Measurements from ENCODE around the gene EML2. TPM values are rescaled to one million over a fixed set of nuclear protein-coding genes. Genes with fewer than 3 reads are reported as not detected.
A peak's percentile ranks its signal among the peaks of the same experiment; 100 is the strongest.

Gene EML2
- total RNA-seq, 1 donor from 2014 or later: 39.1 TPM

DNA sequence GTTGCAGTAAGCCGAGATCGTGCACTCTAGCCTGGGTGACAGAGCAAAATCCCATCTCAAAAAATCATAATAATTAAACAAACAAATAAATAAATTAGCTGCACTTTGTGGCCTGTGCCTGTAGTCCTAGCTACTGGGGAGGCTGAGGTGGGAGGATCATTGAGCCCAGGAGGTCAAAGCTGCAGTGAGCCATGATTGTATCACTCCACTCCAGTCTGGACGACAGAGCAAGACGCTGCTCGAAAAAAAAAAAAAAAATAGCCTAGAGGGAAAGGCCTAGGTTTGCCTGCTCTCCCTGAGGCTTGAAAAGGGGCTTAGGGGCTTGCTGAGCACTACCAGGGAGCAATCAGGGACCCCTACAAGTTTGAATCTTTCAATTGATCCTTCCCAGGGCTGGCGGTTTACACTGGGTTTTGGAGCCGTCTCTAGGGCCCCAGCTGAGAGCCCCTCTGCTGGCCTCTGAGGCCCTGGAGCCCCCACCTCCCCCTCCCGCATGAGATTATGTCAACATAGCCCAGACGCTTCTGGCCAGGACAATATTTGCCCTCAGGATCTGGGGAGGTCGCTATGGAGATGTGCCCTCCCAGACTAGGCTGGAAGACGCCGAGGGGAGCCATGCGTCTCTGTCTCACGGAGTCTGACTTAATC lies 18.4 kb upstream of the EML2 start:
- ATAC-seq (no peak), DNase-seq (ENCODE audit: missing footprints) (peak; percentile 23)
- intact Hi-C loops (cut with DNase I): no loop called here

- intact Hi-C loops (cut with DNase I): no loop called here
- ATAC-seq (no peak), DNase-seq (ENCODE audit: missing footprints) (peak; percentile 13)
These were observed 15.9 kb upstream of the EML2 start for GRCh38 chr19:45655073-45655472.

GRCh38 chr19:45653634-45654033 lies 14.4 kb upstream of the EML2 start:
- ATAC-seq (no peak), DNase-seq (ENCODE audit: missing footprints) (no peak)
- intact Hi-C loops (cut with DNase I): no loop called here

DNA sequence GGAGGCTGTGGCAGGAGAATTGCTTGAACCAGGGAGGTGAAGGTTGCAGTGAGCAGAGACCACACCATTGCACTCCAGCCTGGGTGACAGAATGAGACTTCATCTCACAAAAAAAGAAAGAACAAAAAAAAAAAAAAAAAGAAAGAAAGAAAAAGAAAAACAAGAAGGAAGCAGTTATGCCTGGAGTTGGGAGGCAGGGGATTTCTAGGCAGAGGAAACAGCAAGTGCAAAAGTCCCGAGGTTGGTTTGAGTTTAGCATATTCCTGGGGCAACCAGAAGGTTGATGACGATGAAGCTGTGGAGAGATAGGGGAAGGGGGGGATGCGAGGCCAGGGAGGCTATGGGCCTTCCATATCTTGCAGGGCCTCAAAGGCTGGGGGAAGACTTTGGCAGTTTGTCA lies 11.5 kb upstream of the EML2 start:
- DNase-seq (ENCODE audit: missing footprints): no peak
- ATAC-seq: no peak
- intact Hi-C loops (cut with DNase I): no loop called here

GRCh38 chr19:45646345-45646698 lies 7.1 kb upstream of the EML2 start:
- DNase-seq (ENCODE audit: missing footprints): no peak
- ATAC-seq: no peak
- intact Hi-C loops (cut with DNase I): loop anchor here (10.0 kb wide), 3 partner anchors 72 to 222 kb away; partner anchors contain the start of genes ERCC1, PPM1N and RTN2

DNA sequence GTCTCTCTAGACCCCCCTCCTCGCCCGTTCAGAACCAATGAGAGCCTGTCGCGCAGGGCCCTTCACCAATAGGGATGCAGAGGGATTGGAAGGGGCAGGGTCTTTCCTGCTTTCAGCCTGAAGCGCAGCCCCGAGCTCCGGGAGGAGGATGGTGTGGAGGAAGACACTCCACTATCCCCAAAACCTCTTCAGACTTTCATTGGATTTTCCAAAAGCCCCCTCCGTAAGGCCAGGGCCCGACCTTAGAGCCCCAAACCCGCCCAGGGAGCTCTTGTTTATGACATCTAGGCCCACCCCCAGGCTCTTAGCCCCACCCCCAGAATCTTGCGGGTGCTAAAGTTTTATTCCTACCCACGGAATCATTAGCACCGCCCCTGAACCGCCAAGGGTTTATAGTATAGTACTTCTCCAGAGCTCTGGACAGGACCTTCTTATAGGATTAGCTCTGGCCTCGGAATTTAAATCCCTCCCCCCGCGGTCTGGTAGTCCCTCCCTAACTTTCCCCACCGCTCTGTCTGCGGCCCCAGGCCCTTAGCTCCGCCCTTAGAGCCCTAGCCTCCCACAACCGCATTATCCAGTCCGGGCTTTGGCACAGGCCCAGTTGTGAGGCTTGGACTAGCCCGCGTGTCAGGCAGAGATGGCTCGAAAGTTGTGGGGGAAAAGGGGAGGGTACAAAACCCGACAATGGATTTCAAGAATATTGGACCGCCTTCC lies 6.6 kb upstream of the EML2 start:
- ATAC-seq (peak; percentile 73), DNase-seq (ENCODE audit: missing footprints) (peak; percentile 87)
- intact Hi-C loops (cut with DNase I): loop anchor here (10.0 kb wide), 3 partner anchors 71 to 221 kb away; partner anchors contain the start of genes ERCC1, PPM1N and RTN2

GRCh38 chr19:45645068-45645630 lies 6.0 kb upstream of the EML2 start:
- intact Hi-C loops (cut with DNase I): loop anchor here (10.0 kb wide), 3 partner anchors 70 to 220 kb away; partner anchors contain the start of genes ERCC1, PPM1N and RTN2
- DNase-seq (ENCODE audit: missing footprints) (no peak), ATAC-seq (no peak)

GRCh38 chr19:45643927-45644771 lies 5.0 kb upstream of the EML2 start:
- intact Hi-C loops (cut with DNase I): loop anchor here (1.0 to 10.0 kb wide), 4 partner anchors 69 to 219 kb away; partner anchors contain the start of genes ERCC1, PPM1N and RTN2
- DNase-seq (ENCODE audit: missing footprints) (no peak), ATAC-seq (no peak)

- DNase-seq (ENCODE audit: missing footprints) (peak; percentile 93), ATAC-seq (peak; percentile 42)
- intact Hi-C loops (cut with DNase I): loop anchor here (1.0 to 10.0 kb wide), 4 partner anchors 68 to 218 kb away; partner anchors contain the start of genes ERCC1, PPM1N and RTN2
These were observed 4.1 kb upstream of the EML2 start for GRCh38 chr19:45643024-45643926.

GRCh38 chr19:45641274-45642105 lies 2.3 kb upstream of the EML2 start:
- peak; percentile 83 for DNase-seq (ENCODE audit: missing footprints)
- intact Hi-C loops (cut with DNase I): loop anchor here (1.0 to 10.0 kb wide), 4 partner anchors 34 to 217 kb away; partner anchors contain the start of genes ERCC1, PPM1N and RTN2
- ATAC-seq: peak; percentile 51

DNA sequence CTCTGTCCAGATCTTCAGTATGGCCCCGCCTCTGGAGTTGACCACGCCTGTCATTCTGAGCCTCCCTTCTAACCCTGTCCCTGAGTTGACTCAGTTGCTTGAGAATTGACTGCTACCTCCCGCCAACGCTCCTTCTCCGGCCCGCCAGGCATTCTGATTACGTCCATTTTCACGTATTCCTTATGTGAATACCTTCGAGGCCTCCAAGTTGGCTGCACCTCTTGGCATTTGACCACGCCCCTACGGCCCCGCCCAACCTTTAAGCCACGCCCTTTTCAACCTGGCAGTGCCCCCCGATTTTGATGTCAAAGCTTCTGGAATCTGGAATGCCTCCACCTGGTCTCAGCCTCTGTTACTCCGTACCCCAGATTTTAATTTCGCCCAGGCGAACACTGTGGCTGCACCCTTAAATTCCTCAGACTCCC lies 1.7 kb upstream of the EML2 start:
- no peak for ATAC-seq
- no peak for DNase-seq (ENCODE audit: missing footprints)
- intact Hi-C loops (cut with DNase I): loop anchor here (1.0 to 10.0 kb wide), 4 partner anchors 34 to 216 kb away; partner anchors contain the start of genes ERCC1, PPM1N and RTN2

- intact Hi-C loops (cut with DNase I): no loop called here
- no peak for DNase-seq (ENCODE audit: missing footprints)
- ATAC-seq: no peak
These were observed 1.1 kb downstream of the EML2 start for GRCh38 chr19:45637890-45638667.

GRCh38 chr19:45636902-45637301 lies 2.3 kb downstream of the EML2 start:
- ATAC-seq: no peak
- intact Hi-C loops (cut with DNase I): no loop called here

GRCh38 chr19:45636275-45636674 lies 2.9 kb downstream of the EML2 start:
- DNase-seq (ENCODE audit: missing footprints): no peak
- intact Hi-C loops (cut with DNase I): no loop called here
- no peak for ATAC-seq

More at GRCh38 chr19:45636902-45637301, 2.3 kb downstream of the EML2 start:
- no peak for DNase-seq (ENCODE audit: missing footprints)

GRCh38 chr19:45632468-45633196 lies 6.6 kb downstream of the EML2 start:
- ATAC-seq (peak; percentile 92), DNase-seq (ENCODE audit: missing footprints) (peak; percentile 83)
- intact Hi-C loops (cut with DNase I): no loop called here

Data from Right ventricle myocardium inferior (tissue), 1 donor.